PC-9 (cell line): ENCODE measurements around the gene TANGO2.

ENCODE experiments used
- CTCF ChIP-seq: fragments of 200-600 bp; sonication (generic); conservative IDR thresholded peaks from 2 replicates; pipeline ENCODE4 v1.6.1; 2017; ENCODE audit warnings: mixed run types, antibody characterized with exemption, mild to moderate bottlenecking, moderate library complexity
- EZH2 ChIP-seq: fragments of 200-600 bp; sonication (generic); IDR thresholded peaks from 2 replicates; pipeline ENCODE4 v1.8.0; 2017; ENCODE audit warnings: antibody characterized with exemption, low read depth

- no peak for TF ChIP-seq CTCF
- no peak for TF ChIP-seq EZH2
Measured at GRCh38 chr22:20057596-20058268, 36.8 kb downstream of the TANGO2 start.
